ENCODE measurements around the gene TXNRD2.
"Not testable (repeated sequence)": the region's sequence is repeated elsewhere in the genome, so short reads cannot be mapped to it uniquely, and the experiment has no call there.

TXNRD2 gene

GRCh38 chr22:19948057-19948760, 6.6 kb upstream of the TXNRD2 start:
- DNase-seq (ENCODE audit: low spot score) = no peak

- DNase-seq (ENCODE audit: low spot score) = no peak
These were observed 1.7 kb upstream of the TXNRD2 start for GRCh38 chr22:19943082-19944026.

- peak; percentile 18 for DNase-seq (ENCODE audit: low spot score)
These were observed 801 bp upstream of the TXNRD2 start for GRCh38 chr22:19942157-19943081.

- DNase-seq (ENCODE audit: low spot score) = no peak
These were observed 868 bp downstream of the TXNRD2 start for GRCh38 chr22:19940536-19941364.

- DNase-seq (ENCODE audit: low spot score) = no peak
These were observed 3.8 kb downstream of the TXNRD2 start for GRCh38 chr22:19937616-19938473.

GRCh38 chr22:19936513-19936912, 5.1 kb downstream of the TXNRD2 start:
- DNase-seq (ENCODE audit: low spot score) = no peak

- DNase-seq (ENCODE audit: low spot score) = not testable (repeated sequence)
These were observed 6.4 kb downstream of the TXNRD2 start for GRCh38 chr22:19935123-19935718.

- no peak for DNase-seq (ENCODE audit: low spot score)
These were observed 8.0 kb downstream of the TXNRD2 start for GRCh38 chr22:19933341-19934241.

- DNase-seq (ENCODE audit: low spot score) = no peak
These were observed 9.0 kb downstream of the TXNRD2 start for GRCh38 chr22:19932367-19933206.

- DNase-seq (ENCODE audit: low spot score) = no peak
These were observed 10.1 kb downstream of the TXNRD2 start for GRCh38 chr22:19931514-19931913.

- DNase-seq (ENCODE audit: low spot score) = no peak
These were observed 10.8 kb downstream of the TXNRD2 start for GRCh38 chr22:19930551-19931486.

- DNase-seq (ENCODE audit: low spot score) = no peak
These were observed 11.8 kb downstream of the TXNRD2 start for GRCh38 chr22:19929586-19930550.

GRCh38 chr22:19928207-19928606, 13.4 kb downstream of the TXNRD2 start:
- DNase-seq (ENCODE audit: low spot score) = no peak

GRCh38 chr22:19927696-19928095, 13.9 kb downstream of the TXNRD2 start:
- no peak for DNase-seq (ENCODE audit: low spot score)

- not testable (repeated sequence) for DNase-seq (ENCODE audit: low spot score)
These were observed 15.6 kb downstream of the TXNRD2 start for GRCh38 chr22:19926028-19926427.
